Adrenal gland (tissue), 5 donors: ENCODE measurements around the gene THSD7B.
"Not testable (repeated sequence)": the region's sequence is repeated elsewhere in the genome, so short reads cannot be mapped to it uniquely, and the experiment has no call there.

Experiments used
- POLR2A ChIP-seq, 2 donors: fragments of 450-650 bp; IDR thresholded peaks; one replicate each; pipeline ENCODE4 v1.6.1; 2017; ENCODE audit warnings: antibody characterized with exemption in 2 of 2, mild to moderate bottlenecking in 2 of 2, moderate library complexity in 1 of 2
- TF ChIP-seq, protein P1 (sequence below), 6 experiments: fragments of 450-650 bp in 4 of 6; fragments of 200-600 bp in 2 of 6; sonication (generic) in 1 of 6; IDR thresholded peaks; 1 replicate in 5 of 6; 2 replicates in 1 of 6; pipeline versions ENCODE4 v1.5.1 to v1.8.0; 2016 to 2021; ENCODE audit warnings: antibody characterized with exemption in 6 of 6, mild to moderate bottlenecking in 2 of 6, moderate library complexity in 1 of 6
- donor health status: DM: no; HTN: no; CAD: no.

DNA sequence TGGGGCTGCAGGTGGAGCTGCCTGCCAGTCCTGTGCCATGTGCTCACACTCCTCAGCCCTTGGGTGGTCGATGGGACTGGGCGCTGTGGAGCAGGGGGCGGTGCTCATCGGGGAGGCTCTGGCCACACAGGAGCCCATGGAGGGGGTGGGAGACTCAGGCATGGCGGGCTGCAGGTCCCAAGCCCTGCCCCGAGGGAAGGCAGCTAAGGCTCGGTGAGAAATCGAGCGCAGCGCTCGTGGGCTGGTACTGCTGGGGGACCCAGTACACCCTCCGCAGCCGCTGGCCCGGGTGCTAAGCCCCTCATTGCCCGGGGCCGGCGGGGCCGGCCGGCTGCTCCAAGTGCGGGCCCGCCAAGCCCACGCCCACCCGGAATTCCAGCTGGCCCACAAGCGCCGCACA lies 566.2 kb downstream of the THSD7B start:
- TF ChIP-seq, protein P1, sequence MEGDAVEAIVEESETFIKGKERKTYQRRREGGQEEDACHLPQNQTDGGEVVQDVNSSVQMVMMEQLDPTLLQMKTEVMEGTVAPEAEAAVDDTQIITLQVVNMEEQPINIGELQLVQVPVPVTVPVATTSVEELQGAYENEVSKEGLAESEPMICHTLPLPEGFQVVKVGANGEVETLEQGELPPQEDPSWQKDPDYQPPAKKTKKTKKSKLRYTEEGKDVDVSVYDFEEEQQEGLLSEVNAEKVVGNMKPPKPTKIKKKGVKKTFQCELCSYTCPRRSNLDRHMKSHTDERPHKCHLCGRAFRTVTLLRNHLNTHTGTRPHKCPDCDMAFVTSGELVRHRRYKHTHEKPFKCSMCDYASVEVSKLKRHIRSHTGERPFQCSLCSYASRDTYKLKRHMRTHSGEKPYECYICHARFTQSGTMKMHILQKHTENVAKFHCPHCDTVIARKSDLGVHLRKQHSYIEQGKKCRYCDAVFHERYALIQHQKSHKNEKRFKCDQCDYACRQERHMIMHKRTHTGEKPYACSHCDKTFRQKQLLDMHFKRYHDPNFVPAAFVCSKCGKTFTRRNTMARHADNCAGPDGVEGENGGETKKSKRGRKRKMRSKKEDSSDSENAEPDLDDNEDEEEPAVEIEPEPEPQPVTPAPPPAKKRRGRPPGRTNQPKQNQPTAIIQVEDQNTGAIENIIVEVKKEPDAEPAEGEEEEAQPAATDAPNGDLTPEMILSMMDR (IDR thresholded peaks at IDR 0.05) = not testable (repeated sequence)
- not testable (repeated sequence) for TF ChIP-seq POLR2A (IDR thresholded peaks at IDR 0.05)
